ENCODE results near the gene ISLR.

The ISLR gene

GRCh38 chr15:74194572-74195559 lies 21.4 kb downstream of the ISLR start:
- DNase-seq (ENCODE audit: low read depth in 2 of 2), result no peak

- DNase-seq (ENCODE audit: low read depth in 2 of 2), result no peak
Measured at GRCh38 chr15:74196175-74196574, 22.7 kb downstream of the ISLR start.

- no peak for DNase-seq (ENCODE audit: low read depth in 2 of 2)
Measured at GRCh38 chr15:74197176-74197965, 23.9 kb downstream of the ISLR start.

- DNase-seq (ENCODE audit: low read depth in 2 of 2), result no peak
Measured at GRCh38 chr15:74199297-74199652, 25.8 kb downstream of the ISLR start.

- DNase-seq (ENCODE audit: low read depth in 2 of 2), result no peak
Measured at GRCh38 chr15:74200412-74200815, 26.9 kb downstream of the ISLR start.

- no peak for DNase-seq (ENCODE audit: low read depth in 2 of 2)
Measured at GRCh38 chr15:74200871-74201419, 27.4 kb downstream of the ISLR start.

- DNase-seq (ENCODE audit: low read depth in 2 of 2), result no peak
Measured at GRCh38 chr15:74201710-74202420, 28.4 kb downstream of the ISLR start.

- DNase-seq (ENCODE audit: low read depth in 2 of 2), result no peak
Measured at GRCh38 chr15:74202452-74203401, 29.2 kb downstream of the ISLR start, which contains the start of gene STRA6. Gene STRA6, minus strand, starts transcription at chr15:74202787. Its CDS starts 520 bp downstream, at chr15:74202267.

GRCh38 chr15:74203914-74204431 lies 30.5 kb downstream of the ISLR start:
- DNase-seq (ENCODE audit: low read depth in 2 of 2), result no peak

- no peak for DNase-seq (ENCODE audit: low read depth in 2 of 2)
Measured at GRCh38 chr15:74205582-74205947, 32.1 kb downstream of the ISLR start.

GRCh38 chr15:74206801-74207281 lies 33.3 kb downstream of the ISLR start:
- no peak for DNase-seq (ENCODE audit: low read depth in 2 of 2)

- DNase-seq (ENCODE audit: low read depth in 2 of 2), result no peak
Measured at GRCh38 chr15:74207652-74208440, 34.3 kb downstream of the ISLR start.

- DNase-seq (ENCODE audit: low read depth in 2 of 2), result no peak
Measured at GRCh38 chr15:74208496-74208895, 35.0 kb downstream of the ISLR start.

GRCh38 chr15:74208901-74209559 lies 35.5 kb downstream of the ISLR start:
- no peak for DNase-seq (ENCODE audit: low read depth in 2 of 2)

GRCh38 chr15:74209560-74209958 lies 36.0 kb downstream of the ISLR start:
- no peak for DNase-seq (ENCODE audit: low read depth in 2 of 2)

GRCh38 chr15:74209997-74210671 lies 36.6 kb downstream of the ISLR start:
- DNase-seq (ENCODE audit: low read depth in 2 of 2), result no peak

GRCh38 chr15:74210729-74211128 lies 37.2 kb downstream of the ISLR start:
- DNase-seq (ENCODE audit: low read depth in 2 of 2), result no peak

GRCh38 chr15:74211656-74212055 lies 38.1 kb downstream of the ISLR start:
- no peak for DNase-seq (ENCODE audit: low read depth in 2 of 2)
